Measurements from ENCODE around the gene ADAMTS6. TPM values are rescaled to one million over a fixed set of nuclear protein-coding genes. Genes with fewer than 3 reads are reported as not detected.

ADAMTS6 gene
- total RNA-seq, 1 donor from 2014 or later, result 16.7 TPM

DNA sequence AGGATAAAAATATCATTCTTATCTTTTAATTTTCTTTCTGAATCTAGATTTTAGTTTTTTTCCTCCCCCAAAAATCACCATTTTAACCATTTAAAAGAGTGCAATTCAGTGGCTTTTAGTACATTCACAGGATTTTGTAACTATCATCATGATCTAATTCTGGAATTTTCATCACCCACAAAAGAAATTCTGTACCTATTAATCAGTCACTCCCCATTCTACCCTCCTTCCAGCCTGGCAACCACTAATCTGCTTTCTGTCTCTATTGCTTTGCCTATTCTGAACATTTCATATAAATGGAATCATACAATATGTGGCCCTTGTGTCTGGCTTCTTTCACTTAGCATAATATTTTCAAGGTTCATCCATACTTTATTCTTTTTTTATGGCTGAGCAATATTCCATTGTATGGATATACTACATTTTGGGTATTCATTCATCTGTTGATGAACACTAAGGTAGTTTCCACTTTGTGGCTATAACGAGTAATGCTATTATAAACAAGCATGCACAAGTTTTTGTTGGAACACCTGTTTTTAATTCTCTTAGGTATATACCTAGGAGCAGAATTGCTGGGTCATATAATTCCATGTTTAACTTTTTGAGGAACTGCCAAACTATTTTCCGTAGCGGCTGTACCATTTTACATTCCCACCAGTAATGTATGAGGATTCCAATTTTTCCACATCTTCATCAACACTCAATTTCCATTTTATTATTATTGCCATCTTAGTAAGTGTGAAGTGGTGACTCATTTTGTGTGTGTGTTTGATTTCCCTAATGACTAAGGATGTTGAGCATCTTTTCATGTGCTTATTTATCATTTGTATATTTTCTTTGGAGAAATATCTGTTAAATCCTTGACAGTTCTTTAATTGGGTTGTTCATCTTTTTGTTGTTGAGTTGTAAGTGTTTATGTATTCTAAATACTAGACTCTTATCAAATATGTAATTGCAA is 372.7 kb downstream of the ADAMTS6 start:
- Mint-ChIP-seq H3K9me3 (ENCODE audit: unreplicated experiment) (no peaks in the 10 kb centered on the region), H3K27me3 (ENCODE audit: unreplicated experiment) (peaks cover 4% of the 10 kb centered on the region), H3K27ac (ENCODE audit: unreplicated experiment) (no peak overlapping the region), H3K36me3 (ENCODE audit: low read depth, unreplicated experiment) (peaks cover 10% of the 10 kb centered on the region), H3K4me1 (ENCODE audit: unreplicated experiment) (peaks cover 19% of the 10 kb centered on the region), H3K4me3 (ENCODE audit: unreplicated experiment) (no peak overlapping the region)
- TF ChIP-seq, protein P1, sequence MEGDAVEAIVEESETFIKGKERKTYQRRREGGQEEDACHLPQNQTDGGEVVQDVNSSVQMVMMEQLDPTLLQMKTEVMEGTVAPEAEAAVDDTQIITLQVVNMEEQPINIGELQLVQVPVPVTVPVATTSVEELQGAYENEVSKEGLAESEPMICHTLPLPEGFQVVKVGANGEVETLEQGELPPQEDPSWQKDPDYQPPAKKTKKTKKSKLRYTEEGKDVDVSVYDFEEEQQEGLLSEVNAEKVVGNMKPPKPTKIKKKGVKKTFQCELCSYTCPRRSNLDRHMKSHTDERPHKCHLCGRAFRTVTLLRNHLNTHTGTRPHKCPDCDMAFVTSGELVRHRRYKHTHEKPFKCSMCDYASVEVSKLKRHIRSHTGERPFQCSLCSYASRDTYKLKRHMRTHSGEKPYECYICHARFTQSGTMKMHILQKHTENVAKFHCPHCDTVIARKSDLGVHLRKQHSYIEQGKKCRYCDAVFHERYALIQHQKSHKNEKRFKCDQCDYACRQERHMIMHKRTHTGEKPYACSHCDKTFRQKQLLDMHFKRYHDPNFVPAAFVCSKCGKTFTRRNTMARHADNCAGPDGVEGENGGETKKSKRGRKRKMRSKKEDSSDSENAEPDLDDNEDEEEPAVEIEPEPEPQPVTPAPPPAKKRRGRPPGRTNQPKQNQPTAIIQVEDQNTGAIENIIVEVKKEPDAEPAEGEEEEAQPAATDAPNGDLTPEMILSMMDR (IDR thresholded peaks at IDR 0.05; ENCODE audit: unreplicated experiment), result no peak
- DNase-seq (ENCODE audit: low spot score), result no peak

DNA sequence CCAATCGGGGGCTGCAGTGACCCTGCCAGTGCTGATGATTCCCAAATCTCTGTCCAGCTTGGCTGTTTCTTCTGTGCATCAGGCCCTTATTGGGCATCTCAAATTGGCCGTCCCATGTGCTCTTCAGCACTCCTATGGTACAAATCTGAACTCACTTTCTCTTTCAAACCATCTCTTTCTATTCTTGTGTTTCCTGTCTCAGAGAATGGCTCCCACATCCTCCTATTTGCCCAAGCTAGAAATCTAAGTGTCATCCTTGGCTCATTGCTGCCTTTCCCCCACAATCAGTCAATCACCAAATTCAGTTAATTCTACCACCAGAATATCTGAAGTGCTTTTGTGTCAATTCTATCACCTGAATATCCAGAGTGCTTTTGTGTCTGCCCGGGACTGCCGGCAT is 376.4 kb downstream of the ADAMTS6 start:
- Mint-ChIP-seq H3K4me1 (ENCODE audit: unreplicated experiment) (peaks cover 44% of the 10 kb centered on the region), H3K9me3 (ENCODE audit: unreplicated experiment) (no peaks in the 10 kb centered on the region), H3K4me3 (ENCODE audit: unreplicated experiment) (no peak overlapping the region), H3K36me3 (ENCODE audit: low read depth, unreplicated experiment) (peaks cover 10% of the 10 kb centered on the region), H3K27me3 (ENCODE audit: unreplicated experiment) (peaks cover 11% of the 10 kb centered on the region), H3K27ac (ENCODE audit: unreplicated experiment) (no peak overlapping the region)
- DNase-seq (ENCODE audit: low spot score), result no peak
- TF ChIP-seq, protein P1 (IDR thresholded peaks at IDR 0.05; ENCODE audit: unreplicated experiment), result no peak

DNA sequence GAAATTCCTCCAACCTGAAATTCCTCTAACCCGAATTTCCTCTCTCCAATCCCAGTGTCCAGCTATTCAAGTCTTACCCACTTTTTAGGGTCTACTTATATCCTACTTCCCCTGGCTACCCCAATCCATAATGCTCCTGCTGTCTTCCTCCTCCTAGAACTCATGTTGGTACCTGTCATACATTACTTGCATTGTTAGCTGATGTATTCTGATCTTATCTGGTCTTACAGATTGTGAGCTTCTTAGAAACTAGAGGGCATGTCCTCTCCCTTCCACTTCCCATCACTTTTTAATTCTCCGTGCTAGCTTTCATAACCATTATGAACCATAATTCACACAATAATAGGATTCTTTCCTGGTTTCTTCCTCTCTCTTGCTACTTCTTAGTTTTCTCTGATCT is 376.9 kb downstream of the ADAMTS6 start:
- TF ChIP-seq, protein P1 (IDR thresholded peaks at IDR 0.05; ENCODE audit: unreplicated experiment), result no peak
- Mint-ChIP-seq H3K27me3 (ENCODE audit: unreplicated experiment) (peaks cover 11% of the 10 kb centered on the region), H3K27ac (ENCODE audit: unreplicated experiment) (no peak overlapping the region), H3K9me3 (ENCODE audit: unreplicated experiment) (no peaks in the 10 kb centered on the region), H3K4me1 (ENCODE audit: unreplicated experiment) (peaks cover 44% of the 10 kb centered on the region), H3K4me3 (ENCODE audit: unreplicated experiment) (no peak overlapping the region), H3K36me3 (ENCODE audit: low read depth, unreplicated experiment) (peaks cover 10% of the 10 kb centered on the region)
- DNase-seq (ENCODE audit: low spot score), result no peak

DNA sequence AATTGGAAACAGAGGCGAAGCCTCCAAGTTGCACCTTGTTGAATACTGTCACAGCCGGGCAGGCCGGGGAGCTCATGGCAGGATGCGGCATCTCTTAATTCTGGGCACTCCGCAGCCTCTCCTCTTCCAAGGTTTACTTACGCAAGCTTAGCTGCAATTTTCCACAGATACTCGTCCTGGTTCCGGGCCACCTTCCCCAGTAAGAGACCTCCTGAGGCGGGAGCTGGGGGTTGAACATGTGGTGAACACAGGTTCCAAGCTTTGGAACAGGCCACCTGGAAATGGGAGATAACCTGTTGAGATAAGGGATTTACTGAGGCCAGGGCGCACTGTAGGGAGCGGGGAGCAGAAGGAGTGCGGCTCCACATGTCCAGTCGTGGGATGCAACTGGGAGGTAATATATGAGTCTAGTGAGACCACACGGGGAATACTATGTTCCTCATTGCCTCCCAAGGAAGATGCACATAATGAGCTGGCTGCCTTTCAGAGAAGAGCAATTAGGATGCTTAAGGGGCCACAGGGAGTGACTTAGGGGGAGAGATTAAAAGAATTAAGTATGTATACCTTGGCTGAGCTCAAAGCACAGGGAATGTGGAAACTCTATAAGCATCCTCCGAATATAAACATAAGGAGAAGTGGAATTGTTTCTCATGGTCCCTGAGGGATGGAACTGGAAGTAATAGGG is 377.8 kb downstream of the ADAMTS6 start:
- H3K27me3 Mint-ChIP-seq (ENCODE audit: unreplicated experiment), result peaks cover 11% of the 10 kb centered on the region
- H3K9me3 Mint-ChIP-seq (ENCODE audit: unreplicated experiment), result no peaks in the 10 kb centered on the region
- TF ChIP-seq, protein P1 (IDR thresholded peaks at IDR 0.05; ENCODE audit: unreplicated experiment), result no peak
- DNase-seq (ENCODE audit: low spot score), result no peak
- H3K4me3 Mint-ChIP-seq (ENCODE audit: unreplicated experiment), result no peak overlapping the region
- H3K27ac Mint-ChIP-seq (ENCODE audit: unreplicated experiment), result peak overlapping the region; percentile 92
- H3K4me1 Mint-ChIP-seq (ENCODE audit: unreplicated experiment), result peaks cover 44% of the 10 kb centered on the region
- H3K36me3 Mint-ChIP-seq (ENCODE audit: low read depth, unreplicated experiment), result peaks cover 10% of the 10 kb centered on the region
